Bone marrow (tissue), 2 donors: ENCODE measurements around the gene TYK2.
"Not testable (repeated sequence)": the region's sequence is repeated elsewhere in the genome, so short reads cannot be mapped to it uniquely, and the experiment has no call there.

ENCODE experiments used
- DNase-seq, 2 donors: peaks; one replicate each; lab custom pipeline; 2025; lab: John Stamatoyannopoulos, UW

TYK2 gene

DNA sequence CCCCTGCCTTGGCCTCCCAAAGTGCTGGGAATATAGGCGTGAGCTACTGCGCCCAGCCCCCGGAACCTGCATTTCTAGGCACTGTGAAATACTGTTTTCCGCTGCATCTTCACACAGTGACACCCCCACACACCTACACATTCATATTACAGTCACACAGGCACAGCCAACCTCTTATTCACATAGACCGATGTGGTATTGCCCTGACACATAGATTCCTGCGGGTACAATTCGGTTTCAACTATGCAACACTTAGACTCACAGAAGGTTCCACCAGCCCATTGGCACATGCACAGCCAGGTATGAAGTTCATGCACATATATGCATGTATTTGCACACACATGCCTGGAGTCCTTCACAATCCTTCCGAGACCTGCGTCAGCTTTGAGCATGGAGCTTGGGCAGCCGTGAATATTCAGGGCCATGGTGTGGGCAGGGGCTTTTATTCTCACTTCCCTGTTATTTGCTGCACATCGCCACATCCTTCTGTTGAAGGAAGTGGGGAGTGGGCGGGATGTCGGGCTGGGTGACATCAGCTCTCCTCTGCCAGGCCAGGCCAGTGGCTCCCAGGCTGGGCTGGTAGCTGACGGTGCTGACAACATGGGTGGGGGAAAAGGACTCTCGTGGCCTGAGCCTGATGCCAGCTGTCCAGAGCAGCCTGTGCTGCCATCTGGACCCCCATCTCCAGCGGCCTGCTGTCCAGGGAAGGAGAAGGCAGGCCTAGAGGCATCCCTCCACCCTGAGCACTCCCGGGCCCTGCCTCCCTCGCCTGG, 28.3 kb upstream of the TYK2 start:
- DNase-seq: peak; percentile 42 to 72

DNA sequence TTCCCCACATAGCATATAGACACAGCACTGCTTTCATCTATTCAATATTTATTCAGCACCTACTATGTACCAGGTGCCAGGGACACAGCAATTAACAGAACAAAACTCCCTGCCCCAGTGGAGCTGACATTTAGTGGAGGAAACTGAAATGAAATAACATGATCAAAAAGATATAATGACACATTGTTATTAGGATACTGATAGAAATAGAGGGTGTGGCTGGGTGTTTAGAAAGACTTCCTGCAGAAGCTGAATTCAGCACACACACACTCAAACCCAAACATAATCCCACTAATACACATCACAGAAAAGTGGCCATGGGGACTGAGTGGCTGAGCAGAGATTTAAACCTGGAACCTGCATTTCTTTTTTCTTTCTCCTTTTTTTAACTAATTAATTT, 26.7 kb upstream of the TYK2 start:
- DNase-seq: no peak

DNA sequence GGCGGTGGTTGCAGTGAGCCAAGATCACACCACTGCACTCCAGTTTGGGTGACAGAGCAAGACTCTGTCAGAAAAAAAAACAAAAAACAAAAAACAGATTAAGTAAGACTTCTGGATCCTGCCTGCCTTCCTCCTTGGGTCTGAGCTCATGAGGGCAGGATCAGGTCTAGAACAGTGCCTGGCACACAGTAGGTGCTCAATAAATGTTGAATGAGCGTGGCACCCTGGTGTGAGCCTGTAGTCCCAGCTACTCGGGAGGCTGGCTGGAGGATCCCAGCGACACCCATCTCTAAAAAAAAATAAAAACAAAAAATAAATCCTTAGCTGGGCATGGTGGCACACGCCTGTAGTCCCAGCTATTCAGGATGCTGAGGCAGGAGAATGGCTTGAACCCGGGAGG, 25.8 kb upstream of the TYK2 start:
- no peak for DNase-seq

DNA sequence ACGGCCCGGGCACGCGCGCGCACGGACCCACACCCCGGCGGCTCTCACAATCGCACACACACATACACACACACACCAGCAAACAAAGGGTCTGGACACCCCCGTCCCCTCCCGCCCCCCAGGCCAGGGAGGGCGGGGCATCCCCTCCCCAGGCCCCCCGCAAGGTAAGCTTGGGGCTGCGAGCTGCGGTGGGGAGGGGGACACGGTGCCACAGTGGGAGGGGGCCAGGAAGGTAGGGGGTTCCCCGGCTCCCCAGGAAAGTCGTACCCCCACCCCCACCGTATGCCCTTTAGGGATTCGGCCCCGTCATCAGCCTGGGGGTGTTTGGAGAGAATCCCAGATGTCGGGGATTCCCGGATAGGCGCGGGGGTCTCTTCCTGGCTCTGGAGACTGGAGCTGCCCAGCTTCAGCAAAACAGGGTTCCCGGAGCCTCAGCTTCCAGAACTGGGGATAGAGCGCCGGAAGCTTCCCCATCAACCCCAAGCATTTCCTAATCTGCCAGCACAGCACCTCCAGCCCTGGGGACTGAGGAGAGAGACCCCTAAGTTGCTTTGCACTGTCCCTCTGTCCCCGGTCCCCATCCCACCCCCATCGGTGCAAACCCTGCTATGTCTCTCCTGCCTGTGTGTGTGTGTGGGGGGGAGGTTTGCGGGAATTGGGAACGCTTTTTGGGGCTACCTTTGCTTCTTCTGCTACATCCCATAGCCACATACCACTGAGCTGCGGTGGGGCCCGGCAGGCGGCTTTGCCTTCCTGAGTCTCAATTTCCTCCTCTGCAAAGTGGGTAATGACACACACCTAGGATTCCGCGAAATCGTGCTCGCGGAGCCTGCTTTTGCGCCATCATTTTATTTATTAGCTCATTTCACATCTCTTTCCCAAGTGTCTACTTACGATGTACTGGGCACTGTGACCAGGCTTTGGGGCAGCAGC, 24.8 kb upstream of the TYK2 start:
- peak in 1 of 2 donors; percentile 21 for DNase-seq

DNA sequence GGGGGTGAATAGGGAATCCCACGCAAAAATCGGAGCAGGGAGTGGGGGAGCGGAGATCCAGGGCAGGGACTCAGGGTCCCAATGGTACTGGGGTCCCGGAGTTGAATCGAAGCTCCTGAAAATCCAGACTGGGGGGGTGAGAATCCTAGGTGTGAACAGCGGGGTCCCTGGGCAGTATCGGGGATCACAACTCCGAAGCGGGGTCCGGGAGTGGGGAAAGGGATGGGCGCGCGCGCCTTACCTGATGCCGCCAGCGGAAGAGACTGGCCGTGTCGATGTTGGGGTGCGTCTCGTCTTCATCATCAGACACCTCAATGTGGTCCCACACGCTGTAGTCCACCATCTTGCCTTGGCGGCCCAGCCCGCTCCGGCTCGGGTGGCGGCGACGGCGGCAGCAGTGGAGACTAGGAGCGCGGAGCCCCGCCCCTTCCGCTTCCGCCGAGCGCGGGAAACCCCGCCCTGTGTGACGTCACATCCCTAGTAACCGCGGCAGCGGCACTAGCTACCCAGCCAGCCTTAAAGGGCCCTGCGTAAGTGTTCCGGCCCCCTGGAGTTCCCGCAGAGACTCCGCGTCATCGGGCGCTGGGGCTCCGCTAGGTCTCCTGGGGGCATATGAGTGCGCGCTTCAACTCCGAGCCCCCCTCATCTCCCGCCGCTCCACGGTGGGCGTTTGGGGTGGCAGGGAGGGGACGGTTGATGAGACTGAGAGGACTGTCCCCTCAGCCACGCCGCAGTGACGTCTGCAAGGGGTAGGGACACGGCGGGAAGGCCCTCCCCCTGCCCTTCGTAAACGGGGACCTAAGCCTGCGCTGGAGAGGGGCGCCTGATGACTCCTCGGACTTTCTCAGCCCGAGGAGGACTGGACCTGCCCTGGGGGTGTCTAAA, 23.0 kb upstream of the TYK2 start, which contains the start of gene CDC37:
Gene CDC37 (minus strand): TSS at position 406 of the 885 bp plus-strand sequence. CDS start 63 bp downstream, at position 343.
- peak; percentile 94 for DNase-seq

DNA sequence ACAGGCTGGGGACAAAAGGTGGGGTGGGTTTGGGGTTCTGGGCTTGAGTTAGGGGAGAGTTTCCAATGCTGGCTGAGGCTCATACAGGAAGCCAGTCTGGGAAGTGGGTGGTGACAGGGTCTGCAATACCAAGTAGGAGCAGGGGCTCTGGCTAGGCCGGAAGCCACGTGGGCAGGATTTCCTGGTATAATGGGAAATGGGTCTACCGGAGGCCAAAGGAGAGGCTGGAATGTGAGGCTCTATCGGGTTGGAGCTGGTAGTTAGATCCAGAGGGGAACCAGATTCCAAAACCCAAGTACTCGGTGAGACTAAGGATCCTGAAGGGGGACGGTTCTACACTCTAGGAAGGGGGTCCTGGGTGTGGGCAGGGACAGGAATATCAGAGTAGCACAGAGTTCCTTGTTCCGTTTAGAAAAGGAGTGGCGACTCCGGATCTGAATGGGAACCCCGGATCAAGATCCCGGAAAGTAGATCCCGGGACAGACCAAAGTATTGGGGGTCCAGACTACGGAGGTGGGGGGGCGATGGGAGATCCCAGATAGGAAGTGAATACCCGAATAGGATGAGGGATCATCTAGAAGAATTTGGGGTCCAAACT, 22.2 kb upstream of the TYK2 start:
- DNase-seq: no peak

DNA sequence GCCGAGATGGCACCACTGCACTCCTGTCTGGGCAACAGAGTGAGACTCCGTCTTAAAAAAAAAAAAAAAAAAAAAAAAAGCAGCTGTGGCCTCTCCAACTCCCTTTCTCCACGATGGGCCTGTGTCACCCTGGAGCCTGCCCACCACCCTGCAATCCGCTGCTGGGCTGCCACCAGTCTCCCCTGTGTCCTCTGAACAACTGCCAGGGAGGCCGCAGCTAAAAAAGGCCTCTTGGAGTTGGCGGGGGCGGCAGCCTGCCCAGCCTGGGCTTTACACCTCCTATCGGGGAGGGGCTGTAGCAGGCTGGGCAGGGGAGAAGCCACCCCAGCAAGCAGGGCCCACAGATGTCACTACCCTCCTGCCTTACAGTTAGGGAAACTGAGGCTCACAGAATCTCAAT, 19.5 kb upstream of the TYK2 start:
- DNase-seq: no peak

DNA sequence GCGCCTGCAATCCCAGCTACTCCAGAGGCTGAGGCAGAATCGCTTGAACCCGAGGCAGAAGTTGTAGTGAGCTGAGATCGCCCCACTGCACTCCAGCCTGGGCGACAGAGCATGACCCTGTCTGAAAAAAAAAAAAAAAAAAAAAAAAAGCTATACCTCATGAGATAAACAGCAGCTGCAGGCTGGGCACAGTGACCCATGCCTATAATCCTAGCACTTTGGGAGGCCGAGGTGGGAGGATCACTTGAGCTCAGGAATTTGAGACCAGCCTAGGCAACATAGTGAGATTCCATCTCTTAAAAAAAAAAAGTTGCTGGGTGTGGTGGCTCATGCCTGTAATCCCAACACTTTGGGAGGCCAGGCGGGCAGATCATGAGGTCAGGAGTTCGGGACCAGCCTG, 19.0 kb upstream of the TYK2 start:
- DNase-seq: not testable (repeated sequence)

DNA sequence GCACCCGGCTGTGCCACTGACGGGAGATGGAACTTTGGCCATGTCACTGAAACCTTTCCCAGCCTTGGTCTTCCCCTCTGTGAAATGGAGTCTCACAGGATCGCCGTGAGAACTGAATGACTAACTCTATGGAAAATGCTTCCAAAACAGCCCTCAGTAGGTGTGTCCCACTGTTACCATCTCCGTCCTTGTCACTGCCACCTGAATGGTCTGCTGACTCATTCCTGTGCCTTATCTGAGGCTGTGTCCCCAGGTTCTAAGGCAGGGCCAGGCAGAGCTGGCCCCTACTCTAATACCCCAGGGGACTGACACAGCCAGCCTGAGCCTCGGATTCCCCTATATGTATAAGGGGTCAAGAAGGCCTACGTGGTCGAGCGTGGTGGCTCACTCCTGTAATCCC, 18.4 kb upstream of the TYK2 start:
- DNase-seq: no peak

DNA sequence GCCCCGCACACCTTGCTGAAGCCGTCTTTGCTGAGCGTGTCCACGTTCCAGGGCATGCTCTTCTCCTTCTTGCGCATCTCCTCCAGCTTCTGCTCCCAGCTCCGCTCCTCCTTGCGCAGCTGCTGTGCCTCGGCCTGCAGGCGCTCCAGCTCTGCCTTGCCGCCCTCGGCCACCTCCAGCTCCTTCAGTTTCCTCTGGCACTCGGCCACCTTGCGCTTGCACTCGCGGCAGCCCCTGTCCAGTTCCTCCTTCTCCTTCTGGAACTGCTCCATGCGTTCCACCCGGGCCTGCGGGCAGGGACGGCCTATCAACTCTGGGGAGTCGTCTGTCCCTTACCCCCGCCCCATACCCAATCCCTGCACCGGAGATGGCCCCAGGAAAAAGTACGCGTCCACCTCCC, 15.5 kb upstream of the TYK2 start:
- DNase-seq: no peak

DNA sequence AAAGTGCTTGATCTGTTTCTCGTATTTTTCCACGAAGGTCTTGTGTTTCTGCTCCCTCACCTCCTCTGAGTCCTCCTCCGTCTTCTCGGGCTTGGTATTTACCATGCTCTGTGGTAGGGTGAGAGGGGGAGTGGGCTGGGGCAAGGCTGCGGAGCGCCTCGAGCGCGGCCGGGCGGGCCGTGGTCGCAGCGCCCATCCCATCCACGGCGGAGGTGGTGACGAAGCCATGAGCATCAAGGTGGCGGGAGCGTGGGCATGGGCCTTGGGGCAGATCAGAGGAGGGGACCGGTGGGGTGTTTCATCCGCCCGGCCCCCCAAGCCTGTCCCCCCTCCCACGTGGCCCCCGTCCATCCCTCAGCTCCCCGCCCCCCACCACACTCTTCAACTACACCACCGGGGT, 15.1 kb upstream of the TYK2 start:
- DNase-seq: no peak

DNA sequence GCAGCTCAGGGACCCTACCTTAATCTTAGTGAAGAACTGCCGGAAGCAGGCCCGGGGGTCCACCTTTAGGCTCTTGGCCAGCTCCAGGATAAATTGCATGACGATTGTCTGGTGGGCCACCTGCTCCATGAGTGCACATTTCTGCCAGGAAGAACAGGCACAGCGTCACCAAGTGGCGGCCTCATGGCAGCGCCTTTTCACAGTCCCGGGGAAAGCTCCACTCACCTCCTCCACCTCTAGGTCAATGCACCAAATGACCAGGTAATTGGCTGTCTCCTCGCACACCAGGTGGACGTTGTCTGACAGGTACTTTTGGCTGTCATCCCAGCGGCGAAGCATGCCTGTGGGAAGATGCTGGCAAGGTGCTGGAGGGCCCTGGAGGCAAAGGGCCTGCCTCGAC, 14.6 kb upstream of the TYK2 start:
- no peak for DNase-seq

DNA sequence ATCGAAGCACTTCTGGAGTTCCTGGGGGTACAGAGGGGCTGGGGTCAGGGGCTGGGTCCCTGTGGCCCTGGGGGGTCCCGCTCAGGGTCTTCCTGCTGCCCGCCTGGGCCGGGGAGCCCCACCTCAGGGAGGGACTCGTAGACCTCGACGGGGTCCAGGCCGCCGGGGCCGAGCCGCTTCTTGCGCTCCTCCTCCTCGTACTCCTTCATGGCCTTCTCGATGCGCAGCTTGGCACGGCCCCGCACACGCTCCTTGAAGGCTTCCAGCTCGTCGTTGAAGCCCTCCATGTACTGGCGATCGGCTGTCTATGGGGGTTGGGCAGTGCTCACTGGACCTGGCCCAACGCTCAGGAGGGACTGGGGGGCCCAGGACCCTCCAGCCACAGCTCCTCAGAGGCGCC, 12.8 kb upstream of the TYK2 start:
- no peak for DNase-seq

DNA sequence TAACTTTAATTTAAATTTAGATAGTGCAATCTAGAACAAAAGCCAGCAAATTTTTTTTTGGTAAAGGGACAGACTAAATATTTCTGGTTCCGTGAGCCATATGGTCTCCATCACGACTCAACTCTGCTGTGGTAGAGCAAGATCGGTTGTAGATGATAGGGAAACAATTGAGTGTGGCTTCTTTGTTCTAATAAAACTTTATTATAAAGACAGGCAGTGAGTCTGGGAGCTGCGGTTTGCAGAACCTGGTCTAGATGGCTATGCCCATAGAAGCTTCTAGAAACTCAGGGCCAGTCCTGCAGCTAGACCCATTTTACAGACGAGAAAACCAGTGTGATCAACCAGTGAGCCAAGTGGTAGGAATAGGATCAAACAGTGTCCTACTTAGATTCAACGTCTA, 11.7 kb upstream of the TYK2 start:
- DNase-seq: no peak

DNA sequence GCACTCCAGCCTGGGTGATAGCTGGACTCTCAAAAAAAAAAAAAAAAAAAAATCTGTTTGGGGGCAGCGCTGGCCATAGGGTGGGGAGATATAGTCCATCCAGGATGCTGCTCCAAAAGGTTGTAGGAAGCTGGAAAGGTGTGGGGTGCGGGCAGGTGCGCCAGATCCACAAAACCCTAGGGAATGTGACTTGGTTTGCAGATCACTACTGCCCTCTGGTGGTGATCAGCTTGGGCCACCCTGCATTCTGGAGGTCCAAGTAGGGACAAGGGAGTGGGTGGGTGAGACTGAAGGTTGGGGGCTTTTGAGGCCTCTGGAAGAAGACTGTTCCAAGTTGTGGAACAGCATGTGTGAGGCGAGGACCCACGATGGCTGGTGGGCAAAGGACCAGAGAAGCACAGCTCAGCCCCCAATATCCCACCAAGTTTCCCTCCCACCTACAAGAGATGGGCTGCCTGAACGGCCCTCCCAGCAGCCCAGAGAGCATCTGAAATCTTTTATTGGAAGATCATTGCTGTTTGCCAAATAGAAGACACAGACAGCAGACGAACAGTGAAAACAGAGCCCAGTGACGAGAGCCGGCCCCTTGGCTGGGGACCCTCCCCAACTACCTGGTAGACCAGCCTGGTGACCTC, 10.4 kb upstream of the TYK2 start:
- DNase-seq: peak; percentile 19 to 29

DNA sequence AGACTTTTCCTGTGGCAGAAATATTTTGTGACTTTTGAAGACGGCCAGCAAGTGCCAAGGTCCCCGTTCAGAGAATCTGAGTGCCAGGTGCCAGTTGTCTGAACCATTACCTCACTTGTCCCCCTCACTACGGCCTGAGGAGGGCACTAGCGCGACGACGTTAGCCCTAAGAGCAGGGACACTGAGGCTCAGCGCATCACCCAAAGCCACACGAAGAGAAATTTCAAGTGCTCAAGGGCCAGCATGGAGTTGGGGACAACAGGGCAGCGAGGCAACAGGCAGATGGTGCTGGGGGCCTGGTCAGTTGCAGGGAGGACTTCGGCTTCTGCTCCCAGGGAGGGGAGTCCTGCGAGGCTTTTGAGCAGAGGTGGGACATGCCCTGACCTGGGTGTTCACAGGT, 9.5 kb upstream of the TYK2 start:
- peak in 1 of 2 donors; percentile 2 for DNase-seq

DNA sequence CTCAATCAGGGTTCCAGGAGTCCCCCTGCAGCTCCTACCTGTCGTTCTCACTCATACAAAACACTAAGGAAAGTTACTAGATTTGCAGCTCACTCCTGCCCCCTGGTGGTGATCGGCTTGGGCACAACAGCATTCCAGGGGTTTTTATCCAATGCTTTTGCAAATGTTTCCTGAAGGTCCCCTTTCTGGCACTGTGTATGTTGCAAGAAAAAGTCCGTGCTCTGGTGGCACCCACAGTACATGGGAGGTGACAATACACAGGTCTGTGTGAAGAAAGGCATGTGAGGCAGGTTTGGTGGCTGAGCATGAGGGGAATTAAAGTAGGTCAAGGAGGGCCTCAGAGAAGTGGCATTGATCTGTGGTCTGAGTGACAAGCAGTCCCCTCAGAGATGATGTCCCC, 8.6 kb upstream of the TYK2 start:
- peak; percentile 41 to 63 for DNase-seq

DNA sequence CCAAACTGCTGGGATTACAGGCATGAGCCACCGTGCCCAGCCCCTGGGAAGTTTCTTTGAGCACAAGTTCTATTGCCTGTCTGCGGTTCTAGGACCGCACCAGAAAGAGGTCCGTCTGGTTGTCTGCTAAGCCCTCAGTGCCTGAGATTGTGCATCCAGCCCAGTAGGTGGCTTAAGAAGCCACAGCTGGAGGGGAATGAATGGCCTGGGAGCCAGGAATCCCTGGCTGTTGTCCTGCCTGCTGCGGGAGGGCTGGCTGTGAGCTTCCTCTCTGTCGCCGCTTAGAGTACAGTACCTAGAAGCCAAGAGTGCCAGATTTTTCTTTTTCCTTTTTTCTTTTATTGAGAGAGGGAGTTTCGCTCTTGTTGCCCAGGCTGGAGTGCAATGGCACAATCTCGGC, 4.2 kb upstream of the TYK2 start:
- DNase-seq: no peak

DNA sequence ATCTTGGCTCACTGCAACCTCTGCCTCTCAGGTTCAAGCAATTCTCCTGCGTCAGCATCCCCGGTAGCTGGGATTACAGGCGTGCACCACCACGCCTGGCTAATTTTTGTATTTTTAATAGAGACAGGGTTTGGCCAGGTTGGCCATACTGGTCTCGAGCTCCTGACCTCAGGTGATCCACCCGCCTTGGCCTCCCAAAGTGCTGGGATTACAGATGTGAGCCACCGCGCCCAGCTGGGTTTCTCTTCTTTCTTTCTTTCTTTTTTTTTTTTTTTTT, 2.8 kb upstream of the TYK2 start:
- DNase-seq: not testable (repeated sequence)

DNA sequence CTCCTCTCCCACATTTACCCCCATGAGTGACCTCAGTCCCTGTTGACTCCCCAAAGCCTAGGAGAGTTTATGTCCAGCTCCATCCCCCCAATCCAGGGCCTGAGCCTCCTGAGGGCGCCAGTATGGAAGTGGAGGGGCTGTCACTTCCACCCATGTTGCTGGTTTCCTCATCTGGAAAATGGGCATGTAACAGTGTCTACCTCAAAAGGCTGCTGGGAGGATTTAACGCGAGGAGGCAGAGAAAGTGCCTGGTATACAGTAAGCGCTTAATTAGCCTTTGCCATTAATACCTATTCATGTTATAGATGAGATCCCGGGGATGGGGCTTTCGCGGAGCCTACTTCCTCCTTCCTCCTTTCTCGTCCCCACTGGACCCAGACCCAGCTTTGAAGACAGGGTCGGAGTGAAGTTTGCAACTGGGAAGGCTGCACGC, 476 bp downstream of the TYK2 start:
- DNase-seq: no peak

DNA sequence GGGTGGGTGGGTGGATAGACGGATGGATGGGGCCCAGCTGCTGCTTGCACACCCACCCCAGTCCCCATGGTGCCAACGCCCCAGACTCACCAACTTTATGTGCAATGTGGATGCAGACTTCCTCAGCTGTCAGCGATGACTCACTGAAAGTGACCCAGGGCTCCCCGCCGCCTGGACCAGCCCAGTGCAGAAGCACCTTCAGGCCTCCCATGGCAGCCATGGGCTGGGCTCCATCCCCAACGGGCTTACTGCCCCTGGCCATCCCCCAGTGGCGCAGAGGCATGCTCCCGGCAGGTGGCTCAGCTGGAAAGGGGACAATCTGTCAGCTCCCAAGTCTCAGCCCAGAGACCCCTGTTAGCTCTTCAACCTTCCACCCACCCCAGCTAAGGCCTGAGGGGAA, 2.2 kb downstream of the TYK2 start:
- DNase-seq: no peak
